GM18909 (cell line): Measurements from ENCODE around the gene HAP1.

Source experiments
- ATAC-seq: cut with Tn5 transposase; IDR thresholded peaks from one replicate; pipeline ENCODE4 v1.9.1; 2021; ENCODE audit warnings: mild to moderate bottlenecking; ENCODE audit not compliant: unreplicated experiment, poor library complexity

HAP1 gene

DNA sequence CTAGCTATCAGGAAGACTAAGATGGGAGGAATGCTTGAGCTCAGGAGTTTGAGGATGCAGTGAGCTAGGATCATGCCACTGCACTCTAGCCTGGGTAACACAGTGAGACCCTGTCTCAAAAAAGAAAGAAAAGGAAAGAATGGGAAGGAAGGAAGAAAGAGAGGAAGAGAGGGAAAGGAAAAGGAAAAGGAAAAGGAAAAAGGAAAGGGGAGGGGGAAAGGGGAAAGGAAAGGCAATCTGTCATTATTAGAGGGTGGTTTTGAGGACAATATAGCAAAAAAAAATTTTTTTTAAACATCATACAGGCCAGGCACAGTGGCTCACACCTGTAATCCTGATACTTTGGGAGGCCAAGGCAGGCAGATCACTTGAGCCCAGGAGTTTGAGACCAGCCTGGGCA lies 31.7 kb upstream of the HAP1 start:
- no peak for ATAC-seq

DNA sequence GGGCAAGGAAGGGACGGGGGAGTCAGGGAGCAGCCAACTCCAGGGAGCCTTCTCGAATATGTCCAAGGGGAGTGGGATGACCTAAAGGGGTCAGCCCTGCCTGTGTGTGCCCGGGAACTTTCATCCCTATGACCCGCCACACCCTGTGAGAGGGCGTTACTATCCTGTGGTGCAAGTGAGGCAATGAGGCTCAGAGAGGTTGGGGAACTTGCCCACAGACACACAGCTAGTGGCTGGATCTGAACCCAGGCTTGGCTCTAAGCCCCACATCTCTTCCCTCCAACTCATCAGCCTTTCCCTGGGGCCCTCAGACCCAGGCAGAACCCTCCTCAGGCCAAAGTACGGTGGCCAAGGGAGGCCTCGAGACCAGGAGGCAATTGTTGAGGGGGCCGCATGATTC lies 28.9 kb upstream of the HAP1 start:
- no peak for ATAC-seq

DNA sequence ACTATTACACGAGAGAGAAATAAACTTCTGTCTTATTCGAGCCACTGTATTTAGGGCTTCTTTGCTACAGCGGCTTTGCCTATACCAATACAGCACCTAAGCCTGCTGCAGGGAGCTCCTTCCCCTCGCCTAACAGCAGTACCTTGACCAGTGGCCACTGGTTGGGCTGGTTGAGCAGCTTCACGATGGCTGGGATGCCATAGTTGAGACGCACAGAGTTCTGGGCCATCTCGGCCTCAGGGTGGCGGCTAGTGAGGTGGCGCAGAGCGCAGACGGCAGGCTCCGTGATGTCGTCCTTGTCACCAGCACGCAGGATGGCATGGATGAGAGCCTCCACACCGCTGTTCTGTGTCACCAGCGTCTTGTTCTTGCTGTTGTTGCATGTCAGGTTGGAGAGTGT lies 28.4 kb upstream of the HAP1 start:
- no peak for ATAC-seq

DNA sequence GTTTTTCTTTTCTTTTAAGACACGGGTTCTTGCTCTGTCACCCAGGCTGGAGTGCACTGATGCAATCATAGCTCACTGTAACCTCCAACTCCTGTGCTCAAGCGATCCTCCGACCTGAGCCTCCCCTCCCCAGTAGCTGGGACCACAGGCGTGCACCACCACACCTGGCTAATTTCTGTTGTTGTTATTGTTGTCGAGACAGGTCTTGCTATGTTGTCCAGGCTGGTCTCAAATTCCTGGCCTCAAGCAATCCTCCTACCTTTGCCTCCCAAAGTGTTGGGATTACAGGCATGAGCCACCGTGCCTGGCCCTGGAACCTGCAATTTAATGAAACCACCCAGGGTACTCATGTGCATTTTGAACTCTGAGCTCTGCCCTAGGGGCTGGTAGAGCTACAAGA lies 27.9 kb upstream of the HAP1 start:
- ATAC-seq: no peak

DNA sequence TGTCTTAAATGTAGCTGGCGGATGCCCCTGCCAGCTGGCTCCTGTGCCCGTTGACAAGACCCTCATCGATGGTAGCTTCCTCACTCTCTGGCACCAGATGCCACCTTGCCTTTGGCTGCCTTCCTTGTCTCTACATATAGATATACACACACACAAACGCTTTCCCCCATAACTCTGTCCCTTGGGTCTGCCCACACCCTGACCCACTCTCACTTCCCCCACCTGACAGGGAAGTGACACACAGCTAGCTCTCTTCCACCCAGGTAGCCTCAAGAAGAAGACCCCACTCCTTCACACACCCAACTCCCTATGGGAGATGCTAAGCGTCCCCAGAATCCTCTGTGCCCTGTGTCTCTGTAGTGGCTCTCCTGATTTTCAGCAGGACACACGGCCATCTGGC lies 26.4 kb upstream of the HAP1 start:
- no peak for ATAC-seq

DNA sequence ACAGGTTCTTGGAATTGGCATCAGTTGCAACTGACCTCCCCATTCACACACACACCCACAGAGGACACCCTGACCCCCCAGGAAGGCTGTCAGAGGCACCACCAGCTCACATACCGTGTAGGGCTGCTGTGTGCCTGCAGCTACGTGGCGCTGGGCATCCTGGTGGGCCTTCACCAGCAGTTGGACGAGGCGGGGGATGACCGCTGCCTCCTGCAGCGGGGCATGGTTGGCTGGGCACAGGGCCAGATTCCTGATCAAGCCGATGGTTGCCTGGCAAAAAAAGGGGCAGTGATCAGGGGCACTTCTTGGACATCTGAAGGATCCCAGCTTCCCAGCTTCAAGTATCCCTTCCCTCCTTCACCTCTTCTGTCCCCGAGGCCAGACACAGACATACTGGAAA lies 24.2 kb upstream of the HAP1 start:
- ATAC-seq: no peak

DNA sequence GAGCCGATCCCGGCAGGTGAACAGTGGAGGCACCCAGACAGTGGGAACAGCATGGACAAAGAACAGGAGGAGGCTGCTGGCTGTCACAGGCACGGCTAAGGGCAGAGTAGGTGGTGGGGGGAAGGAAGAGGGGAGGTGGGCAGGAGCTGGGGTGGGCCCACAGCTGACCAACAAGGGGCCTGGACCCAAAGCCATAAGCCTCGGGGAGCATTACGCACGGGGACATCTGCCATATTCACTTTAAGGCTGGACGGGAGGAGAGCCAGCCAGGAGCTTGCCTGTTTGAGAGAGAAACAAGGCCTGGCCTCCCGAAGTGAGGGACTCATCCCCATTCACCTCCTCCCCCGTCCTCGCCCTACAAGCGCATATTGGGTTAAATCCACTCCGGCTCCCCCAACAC lies 19.6 kb upstream of the HAP1 start:
- no peak for ATAC-seq

DNA sequence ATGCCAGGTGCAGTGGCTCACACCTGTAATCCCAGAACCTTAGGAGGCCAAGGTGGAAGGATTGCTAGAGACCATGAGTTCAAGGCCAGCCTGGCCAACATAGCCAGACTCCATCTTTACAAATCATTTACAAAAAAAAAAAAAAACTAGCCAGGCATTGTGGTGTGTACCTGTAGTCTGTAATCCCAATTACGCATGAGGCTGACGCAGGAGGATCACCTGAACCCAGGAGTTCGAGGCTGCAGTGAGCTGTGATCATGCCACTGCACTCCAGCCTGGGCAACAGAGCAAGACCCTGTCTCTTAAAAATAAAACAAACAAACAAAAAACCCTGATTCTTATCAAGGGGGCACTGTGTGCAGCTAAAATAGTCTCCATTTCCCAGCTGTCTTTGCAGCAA lies 16.8 kb upstream of the HAP1 start:
- ATAC-seq: no peak

DNA sequence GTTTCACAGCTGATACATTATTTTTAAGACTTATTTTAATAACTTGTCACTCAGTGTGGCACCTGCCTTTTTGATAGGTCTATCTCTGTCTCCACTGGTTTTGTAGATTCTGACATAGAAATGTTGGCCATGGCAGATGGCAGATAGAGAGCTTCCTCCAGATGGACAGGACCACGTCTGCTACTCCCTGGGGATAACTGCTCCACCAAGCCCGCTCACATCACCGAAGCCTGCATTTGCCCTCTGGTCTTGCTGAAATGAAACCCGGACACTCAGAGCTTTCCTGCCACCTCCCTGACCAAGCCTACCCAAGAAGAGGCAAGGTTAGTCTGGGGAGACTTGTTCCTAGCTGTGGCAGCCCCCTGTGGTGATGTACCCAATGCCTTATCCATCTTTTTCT lies 16.4 kb upstream of the HAP1 start:
- no peak for ATAC-seq

DNA sequence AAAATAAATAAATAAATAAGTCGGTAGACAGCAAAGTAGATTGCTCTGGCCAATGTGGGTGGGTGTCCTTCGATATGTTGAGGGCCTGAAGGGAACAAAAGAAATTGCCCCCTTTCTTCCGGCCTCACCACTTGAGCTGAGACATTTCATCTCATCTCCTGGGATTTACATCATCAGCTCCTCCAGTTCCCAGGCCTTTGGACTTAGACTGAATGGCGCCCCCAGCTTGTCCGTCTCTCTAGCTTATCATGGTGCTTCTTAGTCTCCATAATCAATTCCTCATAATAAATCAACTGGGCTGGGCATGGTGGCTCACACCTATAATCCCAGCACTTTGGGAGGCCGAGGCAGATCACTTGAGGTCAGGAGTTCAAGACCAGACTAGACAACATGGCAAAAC lies 13.8 kb upstream of the HAP1 start:
- no peak for ATAC-seq

DNA sequence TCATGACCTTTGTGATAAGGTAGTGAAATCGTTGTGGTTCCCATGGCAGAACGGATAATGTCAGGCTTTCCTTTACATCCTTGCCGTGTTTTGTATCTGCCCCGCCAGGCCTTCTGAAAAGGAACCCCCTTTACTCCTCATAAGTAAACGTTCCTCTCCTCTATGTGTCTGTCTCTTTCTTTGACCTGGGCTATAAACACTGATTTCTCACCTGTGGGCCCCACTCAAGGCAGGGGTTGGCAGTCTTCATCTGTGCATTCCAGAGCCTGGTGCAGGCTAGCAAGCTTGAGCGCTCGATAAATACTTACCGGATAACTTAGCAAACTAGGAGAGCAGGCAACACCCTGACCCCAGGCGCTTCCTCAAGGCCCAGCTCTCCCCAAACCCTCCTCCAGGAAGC lies 7.3 kb upstream of the HAP1 start:
- no peak for ATAC-seq

DNA sequence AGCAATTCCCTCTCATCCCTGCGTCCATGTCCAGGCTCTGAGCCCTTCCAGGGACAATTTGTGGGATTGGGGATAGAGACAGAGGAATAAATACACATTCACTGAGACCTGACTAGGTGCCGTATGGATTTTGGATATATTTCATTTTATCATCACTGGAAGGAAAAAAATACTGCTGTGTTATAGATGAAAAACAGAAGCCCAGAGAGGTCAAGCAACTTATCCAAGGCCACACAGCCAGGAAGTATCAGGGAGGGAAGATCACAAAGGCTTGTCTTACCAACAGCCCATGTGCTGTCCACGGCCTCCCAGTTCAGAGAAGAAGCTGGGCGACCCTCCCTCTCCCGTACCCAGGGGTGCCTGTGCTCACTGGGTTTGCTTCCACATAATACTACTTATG lies 6.1 kb upstream of the HAP1 start:
- ATAC-seq: no peak

DNA sequence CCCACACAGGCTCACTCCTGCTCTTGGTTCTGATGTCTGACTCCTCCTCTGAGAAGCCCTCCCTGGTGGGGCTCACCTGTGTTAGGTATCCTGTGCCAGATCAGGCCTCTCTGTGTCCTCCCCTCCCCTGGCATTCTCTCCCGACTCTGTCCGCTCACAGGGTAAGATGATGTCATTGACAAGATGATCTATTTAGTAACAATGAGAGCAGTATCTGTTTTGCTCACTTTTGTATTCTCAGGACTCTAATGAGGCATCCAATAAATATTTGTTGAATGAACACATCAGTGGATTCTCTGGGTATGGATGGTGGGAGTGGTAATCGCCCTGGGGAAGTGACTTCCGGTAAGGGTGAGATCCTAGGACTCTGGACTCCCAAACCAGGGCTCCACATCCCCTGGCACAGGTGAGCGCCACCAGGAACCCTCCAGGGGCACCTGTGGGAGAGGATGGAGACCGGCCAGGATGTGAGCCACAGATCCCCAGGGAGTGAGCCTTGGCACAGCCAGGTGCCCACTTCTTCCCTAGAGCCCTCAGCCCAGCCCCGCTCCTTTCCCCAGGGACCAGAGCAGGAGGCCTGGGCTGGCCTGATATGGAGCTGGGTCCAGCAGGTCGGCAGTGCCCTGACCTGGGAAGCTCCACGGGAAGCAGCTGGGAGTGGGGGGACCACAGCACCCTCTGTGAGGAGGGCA lies 5.4 kb upstream of the HAP1 start:
- ATAC-seq: no peak

DNA sequence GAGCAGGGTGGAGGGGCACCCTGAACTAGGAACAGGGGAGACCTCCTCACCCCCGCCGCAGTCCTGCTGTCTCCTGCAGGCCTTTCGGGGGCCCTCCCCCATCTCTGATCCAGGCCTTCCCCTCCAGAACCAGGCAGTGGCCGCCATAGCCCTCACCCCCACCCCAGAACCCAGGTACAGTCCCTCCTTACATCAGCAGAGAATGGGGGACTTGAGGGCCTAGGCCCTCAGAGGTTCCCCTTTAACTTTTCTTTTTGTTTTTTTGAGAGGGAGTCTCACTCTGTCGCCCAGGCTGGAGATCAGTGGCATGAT lies 4.3 kb upstream of the HAP1 start:
- no peak for ATAC-seq

DNA sequence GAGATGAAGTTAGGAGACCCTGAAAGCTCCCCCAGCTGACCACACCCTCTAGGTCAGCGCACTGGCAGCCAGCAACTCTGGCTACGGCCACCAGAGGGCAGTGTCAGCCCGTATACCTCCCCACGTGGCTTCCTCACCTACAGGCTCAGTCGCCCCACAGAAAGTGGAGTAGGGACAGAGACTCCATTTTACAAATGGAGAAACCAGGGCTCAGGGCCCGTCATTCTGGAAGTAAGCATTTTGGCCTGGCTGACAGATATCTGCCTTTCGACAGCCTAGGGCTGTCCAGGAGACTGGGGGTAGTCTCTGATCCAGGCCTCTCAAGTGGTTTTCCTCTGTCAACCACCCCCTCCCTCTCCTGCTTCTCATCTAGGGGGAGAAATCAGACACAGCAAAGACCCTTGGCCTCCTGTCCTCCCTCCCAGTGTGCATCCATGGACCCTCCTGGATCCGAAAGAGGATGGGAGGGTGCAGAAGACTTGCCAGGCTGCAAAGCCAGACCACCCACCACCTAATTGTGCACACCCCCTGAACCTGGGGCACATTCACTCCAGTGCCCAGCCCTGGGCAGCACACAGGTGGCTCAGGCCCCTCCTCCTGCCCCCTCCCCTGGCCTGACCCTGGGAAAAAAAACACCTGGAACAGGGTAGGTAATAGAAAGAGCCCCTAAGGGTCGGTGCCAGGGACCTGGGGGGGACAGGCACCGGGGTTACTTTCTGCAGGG lies 3.8 kb upstream of the HAP1 start:
- peak; percentile 60 for ATAC-seq

DNA sequence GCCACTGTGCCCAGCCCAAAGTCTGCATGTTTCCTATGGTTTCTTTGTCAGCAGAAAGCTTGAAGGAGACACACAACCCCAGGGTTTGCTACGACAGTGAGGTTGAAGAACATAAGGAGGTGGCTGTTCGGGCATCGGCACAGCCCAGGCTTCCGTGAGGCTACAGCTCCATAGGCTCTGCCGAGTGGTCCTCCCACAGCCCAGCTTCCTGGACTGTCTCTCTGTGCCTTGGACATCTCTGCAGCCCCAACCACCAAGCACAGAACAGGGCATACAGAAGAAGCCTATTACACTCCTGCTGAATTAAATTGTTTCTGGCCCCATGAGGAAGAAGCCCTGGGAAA lies 3.2 kb upstream of the HAP1 start:
- no peak for ATAC-seq

DNA sequence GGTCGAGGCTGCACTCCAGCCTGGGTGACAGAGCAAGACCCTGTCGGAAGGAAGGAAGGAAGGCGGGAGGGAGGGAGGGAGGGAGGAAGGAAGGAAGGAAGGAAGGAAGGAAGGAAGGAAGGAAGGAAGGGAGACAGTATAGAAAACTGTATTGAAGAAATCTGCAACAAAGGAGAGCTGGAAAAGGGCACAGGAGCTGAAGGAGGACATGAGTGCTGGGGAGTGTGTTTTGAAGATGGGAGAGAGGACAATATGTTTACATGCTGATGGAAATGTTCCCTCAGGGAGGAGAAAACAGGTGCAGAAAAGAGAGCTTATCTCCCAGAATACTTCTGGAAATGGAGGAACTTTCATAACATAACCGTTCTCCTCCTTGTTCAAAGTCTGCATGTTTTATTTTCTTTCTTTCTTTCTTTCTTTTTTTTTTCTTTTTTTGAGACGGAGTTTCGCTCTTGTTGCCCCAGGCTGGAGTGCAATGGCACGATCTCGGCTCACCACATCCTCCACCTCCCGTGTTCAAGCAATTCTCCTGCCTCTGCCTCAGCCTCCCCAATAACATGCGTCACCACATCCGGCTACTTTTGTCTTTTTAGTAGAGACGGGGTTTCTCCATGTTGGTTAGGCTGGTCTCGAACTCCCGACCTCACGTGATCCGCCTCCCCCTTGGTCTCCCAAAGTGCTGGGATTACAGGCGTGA lies 2.7 kb upstream of the HAP1 start:
- no peak for ATAC-seq

DNA sequence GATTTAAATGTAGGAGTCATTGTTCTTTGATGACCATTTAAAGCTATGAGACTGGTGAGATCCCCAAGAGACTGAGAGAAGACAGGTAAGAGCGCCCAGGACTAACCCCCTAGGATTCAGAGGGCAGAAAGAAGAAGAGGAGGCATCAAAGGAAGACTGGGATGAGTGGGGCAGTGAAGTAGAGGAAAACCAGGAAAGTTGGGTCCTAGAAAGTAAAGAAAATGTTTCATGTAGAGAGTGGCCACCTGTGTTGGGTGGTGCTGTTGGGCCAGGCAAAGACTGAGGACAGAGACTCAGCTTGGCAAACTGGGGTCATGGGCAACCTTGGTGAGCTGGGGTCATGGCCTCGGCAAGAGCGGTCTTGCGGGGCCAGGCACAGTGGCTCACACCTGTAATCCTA lies 1.3 kb upstream of the HAP1 start:
- no peak for ATAC-seq

DNA sequence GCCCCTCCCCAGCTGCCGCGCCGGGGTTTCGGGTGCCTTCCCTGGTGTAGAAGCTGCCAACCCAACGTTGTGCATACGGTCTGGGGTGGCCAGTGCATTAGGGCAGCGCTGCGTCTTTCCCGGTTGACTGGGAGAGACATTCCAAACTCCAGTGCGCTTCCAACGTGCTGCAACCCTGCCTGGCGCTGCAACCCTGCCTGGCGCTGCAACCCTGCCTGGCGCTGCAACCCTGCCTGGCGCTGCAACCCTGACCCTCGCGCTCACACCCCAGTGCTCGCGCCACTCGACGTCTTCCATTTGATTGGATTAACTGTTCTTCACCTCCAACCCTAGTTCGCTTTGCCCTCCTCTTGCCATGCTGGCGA lies 488 bp upstream of the HAP1 start:
- no peak for ATAC-seq

DNA sequence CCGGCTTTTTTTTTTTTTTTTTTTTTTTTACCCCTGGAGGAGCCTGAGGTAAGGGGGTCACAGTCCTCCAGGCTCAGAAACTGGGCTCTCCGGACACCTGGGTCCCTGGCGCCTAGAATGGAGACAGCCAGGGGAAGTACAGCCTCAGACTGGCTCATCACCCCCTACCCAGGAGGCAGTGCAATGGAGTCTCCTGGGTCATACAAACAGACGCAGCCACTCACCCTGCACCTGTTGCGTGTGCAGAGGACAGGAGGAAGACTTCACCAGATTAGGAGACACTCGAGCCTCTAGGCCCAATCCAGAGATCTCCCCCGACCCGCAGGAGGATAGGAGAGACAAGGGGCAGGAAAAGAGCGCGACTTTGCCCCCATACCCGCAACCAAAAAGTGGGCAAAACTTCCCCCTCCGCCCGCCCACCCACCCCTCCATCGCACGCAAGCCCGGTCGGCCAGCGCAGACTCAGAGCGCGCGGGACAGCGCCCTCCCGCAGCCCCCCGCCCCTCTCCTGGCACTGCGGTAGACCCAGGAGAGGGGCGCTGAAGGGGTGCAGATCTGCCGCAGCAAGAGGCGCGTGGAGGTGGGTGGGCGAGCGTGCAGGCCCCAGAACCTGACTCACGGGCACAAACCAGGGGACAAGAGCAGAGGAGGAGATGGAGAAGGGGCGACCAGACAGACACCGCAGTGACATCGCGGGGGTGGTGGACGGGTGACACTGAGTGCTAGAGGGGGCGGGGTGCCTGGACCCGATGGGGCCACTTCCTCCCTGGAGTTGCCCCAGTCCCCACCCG lies 900 bp downstream of the HAP1 start:
- ATAC-seq: no peak

DNA sequence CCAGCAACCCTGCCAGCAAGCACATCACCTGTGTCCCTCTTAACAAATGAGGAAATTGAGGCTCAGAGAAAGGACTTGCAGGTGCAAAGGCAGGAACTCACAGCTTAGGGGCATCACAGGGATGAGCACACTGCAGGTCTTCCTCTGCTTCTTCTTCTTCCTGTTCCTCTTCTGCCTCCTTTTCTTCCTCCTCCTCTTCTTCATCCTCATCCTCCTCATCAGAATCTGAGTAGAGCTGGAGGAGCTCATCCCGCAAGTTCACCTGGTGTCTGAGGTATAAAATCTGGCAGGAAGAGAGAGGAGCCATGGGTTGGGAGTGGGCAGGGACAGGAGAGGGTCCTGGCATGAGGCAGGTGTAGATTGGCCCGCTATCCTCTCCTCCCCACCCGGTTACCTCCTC lies 2.6 kb downstream of the HAP1 start:
- ATAC-seq: no peak
